Fibroblast of gingiva (primary cell): ENCODE results near the gene SCFD2.

ENCODE experiments used
- DNase-seq: peaks from one replicate; pipeline ENCODE4 v3.0.0-alpha.2; 2011; ENCODE audit warnings: low read depth

The SCFD2 gene

GRCh38 chr4:52917817-52918216 lies 448.0 kb downstream of the SCFD2 start:
- no peak for DNase-seq

- DNase-seq: no peak
These were observed 450.0 kb downstream of the SCFD2 start for GRCh38 chr4:52915730-52916300.

- no peak for DNase-seq
These were observed 450.7 kb downstream of the SCFD2 start for GRCh38 chr4:52915191-52915590.

GRCh38 chr4:52914051-52914605 lies 451.7 kb downstream of the SCFD2 start:
- peak; percentile 28 for DNase-seq

GRCh38 chr4:52912608-52913007 lies 453.3 kb downstream of the SCFD2 start:
- no peak for DNase-seq

- DNase-seq: peak; percentile 72
These were observed 454.1 kb downstream of the SCFD2 start for GRCh38 chr4:52911684-52912294.

GRCh38 chr4:52910115-52910514 lies 455.7 kb downstream of the SCFD2 start:
- DNase-seq: no peak

- no peak for DNase-seq
These were observed 458.4 kb downstream of the SCFD2 start for GRCh38 chr4:52907510-52907909.

GRCh38 chr4:52904421-52904820 lies 461.4 kb downstream of the SCFD2 start:
- no peak for DNase-seq

- no peak for DNase-seq
These were observed 462.6 kb downstream of the SCFD2 start for GRCh38 chr4:52903273-52903672.

GRCh38 chr4:52894443-52894842 lies 471.4 kb downstream of the SCFD2 start:
- peak; percentile 56 for DNase-seq

- DNase-seq: peak; percentile 82
These were observed 473.0 kb downstream of the SCFD2 start for GRCh38 chr4:52892880-52893279.

GRCh38 chr4:52891743-52892142 lies 474.1 kb downstream of the SCFD2 start:
- no peak for DNase-seq

- DNase-seq: no peak
These were observed 475.4 kb downstream of the SCFD2 start for GRCh38 chr4:52890521-52890791.

GRCh38 chr4:52889778-52890520 lies 475.9 kb downstream of the SCFD2 start:
- peak; percentile 79 for DNase-seq

GRCh38 chr4:52889354-52889753 lies 476.5 kb downstream of the SCFD2 start:
- DNase-seq: no peak

- no peak for DNase-seq
These were observed 480.9 kb downstream of the SCFD2 start for GRCh38 chr4:52884994-52885393.

- no peak for DNase-seq
These were observed 481.9 kb downstream of the SCFD2 start for GRCh38 chr4:52883707-52884669.

- no peak for DNase-seq
These were observed 482.7 kb downstream of the SCFD2 start for GRCh38 chr4:52883183-52883621.

- no peak for DNase-seq
These were observed 484.9 kb downstream of the SCFD2 start for GRCh38 chr4:52880994-52881393.

- no peak for DNase-seq
These were observed 486.4 kb downstream of the SCFD2 start for GRCh38 chr4:52879471-52879870.

- no peak for DNase-seq
These were observed 488.2 kb downstream of the SCFD2 start for GRCh38 chr4:52877694-52878093.
